ENCODE results near the gene GALNT2. TPM values are rescaled to one million over a fixed set of nuclear protein-coding genes. Genes with fewer than 3 reads are reported as not detected.

The GALNT2 gene
- total and polyA plus RNA-seq, 2 donors (not counting 1 experiment from before 2014, with no cell fraction given): 19.0 to 184 TPM

DNA sequence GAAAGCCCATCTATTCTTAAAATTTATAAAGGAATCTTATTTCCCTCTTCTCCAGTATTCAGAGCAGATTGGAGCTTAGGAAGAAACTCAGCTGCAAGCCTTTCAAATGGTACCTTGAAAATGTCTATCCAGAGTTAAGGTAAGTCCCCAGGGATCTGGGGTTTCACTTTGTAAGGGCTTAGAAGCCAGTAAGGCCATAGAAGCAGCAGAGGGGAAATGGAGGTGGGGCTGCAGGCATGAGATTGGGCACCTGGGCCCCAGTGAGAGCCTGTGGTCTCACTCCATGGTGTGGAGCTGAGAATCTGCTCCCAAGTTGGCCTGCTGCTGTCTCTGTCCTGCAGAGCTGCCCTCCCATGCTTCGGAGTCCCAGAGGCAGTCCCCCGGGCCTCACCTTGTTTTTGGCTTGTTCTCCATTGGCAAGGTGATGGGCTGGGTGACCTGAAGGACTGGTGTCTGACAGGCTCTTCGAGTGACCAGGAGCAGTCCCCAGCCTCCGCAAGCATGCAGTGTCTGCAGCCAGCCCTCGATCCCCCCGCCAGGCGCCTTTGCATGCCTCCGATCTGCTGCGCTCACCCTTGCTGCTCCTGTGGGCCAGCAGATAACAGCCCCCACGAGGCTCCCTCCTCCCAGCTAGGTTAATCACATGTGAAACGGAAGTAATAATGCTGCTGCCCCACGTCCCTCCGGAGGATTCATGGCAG lies 196.0 kb downstream of the GALNT2 start:
- Histone ChIP-seq H3K36me3 (replicated peaks in 1 of 2; ENCODE audit: control extremely low read depth in 1 of 2, control insufficient read depth in 1 of 2, extremely low read depth in 1 of 2, insufficient read depth in 2 of 2, low read length in 1 of 2) (peaks cover 0 to 32% of the 10 kb centered on the region in 2 experiments), H4K20me1 (ENCODE audit: control insufficient read depth, insufficient read depth, low read length, poor library complexity, severe bottlenecking) (no peaks in the 10 kb centered on the region), H3K27ac (ENCODE audit: low read length in 2 of 2) (no peak overlapping the region), H3K4me3 (ENCODE audit: control extremely low read depth in 1 of 5, extremely low read depth in 1 of 5, insufficient read depth in 1 of 5, low read depth in 2 of 5, low read length in 4 of 5) (no peak overlapping the region), H3K4me1 (ENCODE audit: control insufficient read depth in 2 of 2, insufficient read depth in 2 of 2, low read length in 2 of 2) (peaks cover 5 to 9% of the 10 kb centered on the region in 2 donors), H3K79me2 (ENCODE audit: control insufficient read depth, insufficient read depth, low read length) (no peaks in the 10 kb centered on the region), H3K9me3 (ENCODE audit: control extremely low read depth in 1 of 3, control insufficient read depth in 2 of 3, insufficient read depth in 1 of 3, low read length in 2 of 3) (peaks cover 0 to 9% (median 0%) of the 10 kb centered on the region in 3 donors), H3K27me3 (replicated peaks in 1 of 4; ENCODE audit: control extremely low read depth in 1 of 4, control insufficient read depth in 3 of 4, insufficient read depth in 4 of 4, low read length in 3 of 4) (no peaks in the 10 kb centered on the region), H3K9ac (ENCODE audit: low read length) (no peak overlapping the region), H3K4me2 (replicated peaks; ENCODE audit: low read depth, low read length, poor library complexity, severe bottlenecking) (no peak overlapping the region), H2AFZ (ENCODE audit: insufficient read depth, low read depth, low read length, poor library complexity, severe bottlenecking) (no peak overlapping the region)
- no peak for TF ChIP-seq EZH2 (IDR thresholded peaks at IDR 0.05; ENCODE audit: borderline replicate concordance, insufficient read depth, low read depth, low read length, poor library complexity, severe bottlenecking)
- TF ChIP-seq, protein P1, sequence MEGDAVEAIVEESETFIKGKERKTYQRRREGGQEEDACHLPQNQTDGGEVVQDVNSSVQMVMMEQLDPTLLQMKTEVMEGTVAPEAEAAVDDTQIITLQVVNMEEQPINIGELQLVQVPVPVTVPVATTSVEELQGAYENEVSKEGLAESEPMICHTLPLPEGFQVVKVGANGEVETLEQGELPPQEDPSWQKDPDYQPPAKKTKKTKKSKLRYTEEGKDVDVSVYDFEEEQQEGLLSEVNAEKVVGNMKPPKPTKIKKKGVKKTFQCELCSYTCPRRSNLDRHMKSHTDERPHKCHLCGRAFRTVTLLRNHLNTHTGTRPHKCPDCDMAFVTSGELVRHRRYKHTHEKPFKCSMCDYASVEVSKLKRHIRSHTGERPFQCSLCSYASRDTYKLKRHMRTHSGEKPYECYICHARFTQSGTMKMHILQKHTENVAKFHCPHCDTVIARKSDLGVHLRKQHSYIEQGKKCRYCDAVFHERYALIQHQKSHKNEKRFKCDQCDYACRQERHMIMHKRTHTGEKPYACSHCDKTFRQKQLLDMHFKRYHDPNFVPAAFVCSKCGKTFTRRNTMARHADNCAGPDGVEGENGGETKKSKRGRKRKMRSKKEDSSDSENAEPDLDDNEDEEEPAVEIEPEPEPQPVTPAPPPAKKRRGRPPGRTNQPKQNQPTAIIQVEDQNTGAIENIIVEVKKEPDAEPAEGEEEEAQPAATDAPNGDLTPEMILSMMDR (IDR thresholded peaks at IDR 0.05): no peak
- ChIA-PET CTCF (no interaction called here), POLR2A (interaction anchor here (0.6 kb wide), 1 partner anchor 409 kb away, joined by 3 read pairs; no protein-coding TSS in a partner anchor)
- Mint-ChIP-seq H3K4me3 (no peak overlapping the region), H3K27ac (no peak overlapping the region), H3K9me3 (ENCODE audit: insufficient read depth) (no peaks in the 10 kb centered on the region), H3K4me1 (peaks cover 15% of the 10 kb centered on the region), H3K27me3 (no peaks in the 10 kb centered on the region)
- DNase-seq (no peak), ATAC-seq (ENCODE audit: low read depth) (no peak)
- intact Hi-C loops (cut with micrococcal nuclease): no loop called here
- whole genome bisulfite sequencing (ENCODE audit: insufficient coverage): 91% methylated on average over 13 of the region's 13 CpGs

DNA sequence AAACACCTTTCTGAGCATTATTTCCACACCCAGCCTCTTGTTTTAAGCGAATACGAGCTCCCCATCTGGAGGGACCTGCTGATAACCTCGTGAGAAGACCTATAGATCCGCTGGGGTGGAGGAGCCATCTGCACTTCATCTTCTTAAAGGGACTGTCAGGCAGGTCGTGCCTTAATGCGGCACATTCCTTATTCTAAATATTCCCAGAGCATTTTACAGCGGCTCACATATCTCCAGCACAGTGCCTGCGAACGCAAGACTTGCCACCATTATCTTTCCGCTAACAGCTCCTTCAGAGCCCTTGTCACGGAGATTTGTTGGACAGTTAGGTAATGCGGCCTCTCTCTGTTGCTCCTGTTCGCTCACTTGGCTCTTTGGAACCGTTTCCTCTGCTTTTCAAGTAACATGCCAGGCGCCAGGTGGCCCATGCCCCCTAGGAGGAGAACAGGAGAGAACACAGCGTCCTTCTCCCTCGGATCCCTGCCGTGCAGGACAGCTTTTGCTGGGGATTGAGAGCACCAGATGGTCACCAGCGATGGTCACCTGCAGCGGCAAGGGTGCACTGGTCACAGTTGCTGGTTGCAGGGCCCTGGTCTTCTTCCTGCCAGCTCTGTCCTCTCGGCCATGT lies 196.6 kb downstream of the GALNT2 start:
- WGBS (ENCODE audit: insufficient coverage): 95% methylated on average over 21 of the region's 21 CpGs
- H3K27ac Mint-ChIP-seq: peak overlapping the region; percentile 20

More for the DNA sequence above, 196.6 kb downstream of the GALNT2 start:
- Histone ChIP-seq H4K20me1 (ENCODE audit: control insufficient read depth, insufficient read depth, low read length, poor library complexity, severe bottlenecking) (no peaks in the 10 kb centered on the region), H3K4me3 (ENCODE audit: control extremely low read depth in 1 of 5, extremely low read depth in 1 of 5, insufficient read depth in 1 of 5, low read depth in 2 of 5, low read length in 4 of 5) (no peak overlapping the region), H3K9me3 (ENCODE audit: control extremely low read depth in 1 of 3, control insufficient read depth in 2 of 3, insufficient read depth in 1 of 3, low read length in 2 of 3) (peaks cover 0 to 9% (median 0%) of the 10 kb centered on the region in 3 donors), H3K27ac (ENCODE audit: low read length in 2 of 2) (no peak overlapping the region), H3K79me2 (ENCODE audit: control insufficient read depth, insufficient read depth, low read length) (peaks cover 3% of the 10 kb centered on the region), H3K4me2 (replicated peaks; ENCODE audit: low read depth, low read length, poor library complexity, severe bottlenecking) (no peak overlapping the region), H3K27me3 (replicated peaks in 1 of 4; ENCODE audit: control extremely low read depth in 1 of 4, control insufficient read depth in 3 of 4, insufficient read depth in 4 of 4, low read length in 3 of 4) (no peaks in the 10 kb centered on the region), H3K9ac (ENCODE audit: low read length) (no peak overlapping the region), H2AFZ (ENCODE audit: insufficient read depth, low read depth, low read length, poor library complexity, severe bottlenecking) (no peak overlapping the region), H3K36me3 (replicated peaks in 1 of 2; ENCODE audit: control extremely low read depth in 1 of 2, control insufficient read depth in 1 of 2, extremely low read depth in 1 of 2, insufficient read depth in 2 of 2, low read length in 1 of 2) (peaks cover 0 to 32% of the 10 kb centered on the region in 2 experiments), H3K4me1 (ENCODE audit: control insufficient read depth in 2 of 2, insufficient read depth in 2 of 2, low read length in 2 of 2) (peaks cover 5 to 9% of the 10 kb centered on the region in 2 donors)
- ChIA-PET POLR2A (interaction anchor here (0.6 kb wide), 1 partner anchor 410 kb away, joined by 3 read pairs; no protein-coding TSS in a partner anchor), CTCF (no interaction called here)
- Mint-ChIP-seq H3K27me3 (no peaks in the 10 kb centered on the region), H3K4me3 (no peak overlapping the region), H3K4me1 (peaks cover 17% of the 10 kb centered on the region), H3K9me3 (ENCODE audit: insufficient read depth) (no peaks in the 10 kb centered on the region)
- ATAC-seq (ENCODE audit: low read depth) (no peak), DNase-seq (no peak)
- TF ChIP-seq EZH2 (IDR thresholded peaks at IDR 0.05; ENCODE audit: borderline replicate concordance, insufficient read depth, low read depth, low read length, poor library complexity, severe bottlenecking): no peak
- TF ChIP-seq, protein P1 (IDR thresholded peaks at IDR 0.05): no peak
- intact Hi-C loops (cut with micrococcal nuclease): no loop called here
